Right renal pelvis (tissue), 4 donors: ENCODE data around the gene TINCR. TPM values are rescaled to one million over a fixed set of nuclear protein-coding genes. Genes with fewer than 3 reads are reported as not detected.

ENCODE experiments used
- DNase-seq, 4 donors: peaks; one replicate each; pipeline ENCODE4 v3.0.0-alpha.2; 2013; ENCODE audit warnings: low read depth in 4 of 4, low spot score in 3 of 4, missing footprints in 1 of 4
- polyA plus RNA-seq, 4 donors: library from polyadenylated mRNA; unstranded; fragments of 120-200 nt; gene quantifications; one replicate each; pipeline ENCODE4 v1.2.1, GENCODE V29; 2013; ENCODE audit not compliant: insufficient read length in 4 of 4

Gene TINCR
- polyA plus RNA-seq, 4 donors, result 0.18 to 1.1 (median 0.55) TPM

- DNase-seq, result no peak
These were observed 22.6 kb upstream of the TINCR start for GRCh38 chr19:5590151-5590864.

DNA sequence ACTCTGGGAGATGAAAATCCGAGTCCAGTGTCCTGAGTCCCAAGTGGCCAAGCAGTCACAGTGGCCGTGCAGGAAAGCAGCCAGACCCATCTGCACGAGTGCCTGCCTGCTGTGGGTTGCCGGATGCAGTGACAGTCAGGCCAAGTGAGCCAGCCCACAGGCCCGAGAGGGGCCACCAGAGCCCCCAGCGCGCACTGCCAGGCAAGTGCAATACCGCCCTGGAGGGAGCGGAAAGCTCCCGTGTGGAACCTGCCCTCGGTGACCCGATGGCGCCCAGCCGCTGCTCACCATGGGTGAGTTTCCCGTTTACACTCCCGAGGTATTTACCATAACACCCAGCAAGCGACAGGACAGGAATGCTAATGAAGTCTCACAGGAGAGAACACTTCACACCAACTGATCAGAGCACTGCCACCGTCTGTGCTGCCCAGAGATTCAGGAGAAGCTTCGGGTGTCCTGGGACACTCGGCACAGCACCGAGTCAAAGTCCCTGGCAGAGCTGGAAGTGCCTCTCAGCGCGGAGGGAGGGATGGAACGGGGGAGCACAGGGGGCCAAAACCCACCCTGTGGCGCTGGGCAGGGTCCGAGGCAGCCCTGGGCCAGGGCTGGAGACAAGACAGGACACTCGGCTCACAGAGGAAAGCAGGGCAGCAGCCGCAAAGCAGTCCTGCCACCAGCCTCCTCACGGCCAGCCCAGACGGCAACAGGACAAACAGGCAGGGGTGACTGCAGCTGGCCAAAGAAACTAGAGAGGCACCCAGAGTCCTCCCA is 21.3 kb upstream of the TINCR start:
- DNase-seq, result no peak

DNA sequence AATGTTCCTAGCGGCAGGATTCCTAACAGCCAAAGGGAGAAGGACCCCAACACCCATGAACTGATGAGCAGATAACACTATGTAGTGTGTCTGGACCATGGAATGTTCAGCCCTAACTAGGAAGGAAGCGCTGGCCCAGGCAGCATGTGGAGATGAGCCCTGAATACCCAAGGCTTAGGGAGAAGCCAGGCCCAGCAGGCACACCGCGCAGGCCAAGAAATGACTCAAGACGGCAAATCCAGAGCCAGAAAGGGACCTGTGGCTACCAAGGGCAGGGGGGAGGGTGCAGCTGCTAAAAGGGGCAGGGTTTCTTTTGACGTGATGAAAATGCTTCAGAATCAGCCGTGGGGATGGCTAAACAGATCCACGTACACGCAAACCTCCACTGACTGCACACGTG is 20.7 kb upstream of the TINCR start:
- DNase-seq, result no peak

DNA sequence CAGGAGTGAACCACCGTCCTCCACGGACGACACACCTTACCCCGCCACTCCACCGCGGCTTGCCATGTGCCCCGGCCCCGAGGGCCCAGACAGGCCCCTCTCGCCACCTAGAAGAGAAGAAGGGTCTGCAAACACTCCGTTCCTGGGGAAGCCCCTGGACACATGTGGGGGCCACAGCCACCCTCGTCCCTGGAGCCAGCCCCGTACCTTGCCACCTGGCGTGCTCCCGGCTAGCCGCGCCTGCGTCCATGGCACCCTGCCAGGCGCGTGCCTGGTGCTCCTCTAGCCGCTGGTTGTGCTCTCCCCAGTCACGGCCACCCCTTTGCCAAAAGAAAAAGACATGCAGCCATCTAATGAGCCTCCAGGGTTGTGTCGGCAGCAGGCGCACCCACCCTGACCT is 19.9 kb upstream of the TINCR start:
- no peak for DNase-seq

DNA sequence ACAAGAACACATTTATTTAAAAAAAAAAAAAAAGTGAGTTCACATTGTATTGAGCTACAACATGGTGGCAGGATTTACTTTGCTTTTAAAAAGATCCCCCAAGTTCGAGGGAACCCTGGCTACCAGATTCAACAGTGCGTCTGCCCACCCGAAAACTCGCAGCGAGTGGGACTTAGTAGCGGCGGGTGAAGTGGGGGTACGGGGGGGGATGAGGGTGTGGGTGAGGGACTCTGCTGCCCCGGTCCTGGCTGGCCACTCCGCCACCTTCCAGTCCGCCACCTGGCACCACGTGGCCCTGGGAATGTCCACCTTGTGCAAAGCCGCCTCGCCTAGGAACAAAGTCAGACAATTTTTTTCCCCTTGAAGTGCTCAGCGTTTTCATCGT is 19.3 kb upstream of the TINCR start:
- DNase-seq, result no peak

- no peak for DNase-seq
These were observed 18.7 kb upstream of the TINCR start for GRCh38 chr19:5586300-5587070.

GRCh38 chr19:5585461-5586299 is 17.9 kb upstream of the TINCR start:
- DNase-seq, result peak in 3 of 4 donors; percentile 35 to 44 (median 43)

- DNase-seq, result no peak
These were observed 12.4 kb upstream of the TINCR start for GRCh38 chr19:5580161-5580571.

GRCh38 chr19:5579697-5580096 is 11.9 kb upstream of the TINCR start:
- no peak for DNase-seq

- DNase-seq, result no peak
These were observed 11.5 kb upstream of the TINCR start for GRCh38 chr19:5579286-5579685.

DNA sequence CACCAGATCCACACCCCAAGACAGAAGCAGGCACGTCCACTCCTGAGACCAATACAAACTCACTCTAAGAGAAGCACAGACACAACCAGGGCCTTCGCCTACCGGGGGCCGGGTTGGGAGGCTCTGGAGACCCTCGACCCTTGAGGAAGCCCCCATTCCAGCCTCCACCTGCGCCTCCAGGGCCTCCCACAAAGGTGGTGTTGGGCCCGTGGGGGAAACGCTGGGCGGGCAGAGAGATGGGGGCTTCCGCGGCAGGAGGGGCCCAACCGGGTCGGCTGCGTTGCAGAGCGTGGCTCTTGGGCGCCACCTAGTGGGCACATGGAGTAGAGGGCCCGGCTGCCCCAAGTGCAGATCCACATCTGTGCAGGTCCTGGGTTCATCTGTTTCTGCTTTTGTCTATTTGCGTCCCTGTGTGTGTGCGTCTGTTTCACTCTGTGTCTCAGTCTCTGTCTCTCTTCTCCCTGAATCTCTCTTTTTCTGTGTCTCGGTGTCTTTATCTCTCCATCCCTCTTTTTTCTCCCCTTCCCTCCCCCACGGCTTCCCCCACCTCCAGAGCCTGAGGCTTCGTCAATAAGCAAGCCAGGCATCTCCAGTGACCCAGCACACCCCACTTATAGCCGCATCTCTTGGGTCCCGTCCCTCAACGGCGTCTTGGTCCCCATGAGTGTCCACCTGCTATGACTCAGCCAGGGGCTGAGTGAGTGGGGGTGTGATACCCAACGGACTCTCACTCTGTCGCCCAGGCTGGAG is 10.5 kb upstream of the TINCR start:
- DNase-seq, result peak in 2 of 4 donors; percentile 45 to 65

GRCh38 chr19:5575590-5575989 is 7.8 kb upstream of the TINCR start:
- no peak for DNase-seq

GRCh38 chr19:5572556-5573286 is 5.0 kb upstream of the TINCR start:
- DNase-seq, result no peak

DNA sequence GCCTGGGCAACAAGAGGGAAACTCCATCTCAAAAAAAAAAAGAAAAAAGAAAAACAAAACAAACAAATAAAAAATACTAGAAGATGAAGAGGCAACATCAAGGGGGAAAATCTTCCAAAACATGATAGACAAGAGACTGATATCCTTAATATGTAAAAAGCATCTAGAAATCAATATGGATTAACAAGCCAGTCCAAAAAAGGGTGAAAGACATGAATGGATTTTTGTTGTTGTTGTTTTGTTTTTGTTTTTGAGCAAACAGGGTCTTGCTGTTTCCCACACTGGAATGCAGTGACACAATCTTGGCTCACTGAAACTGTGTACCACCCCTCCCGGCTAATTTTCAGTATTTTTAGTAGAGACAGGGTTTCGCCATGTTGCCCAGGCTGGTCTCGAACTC is 4.0 kb upstream of the TINCR start:
- DNase-seq, result no peak

DNA sequence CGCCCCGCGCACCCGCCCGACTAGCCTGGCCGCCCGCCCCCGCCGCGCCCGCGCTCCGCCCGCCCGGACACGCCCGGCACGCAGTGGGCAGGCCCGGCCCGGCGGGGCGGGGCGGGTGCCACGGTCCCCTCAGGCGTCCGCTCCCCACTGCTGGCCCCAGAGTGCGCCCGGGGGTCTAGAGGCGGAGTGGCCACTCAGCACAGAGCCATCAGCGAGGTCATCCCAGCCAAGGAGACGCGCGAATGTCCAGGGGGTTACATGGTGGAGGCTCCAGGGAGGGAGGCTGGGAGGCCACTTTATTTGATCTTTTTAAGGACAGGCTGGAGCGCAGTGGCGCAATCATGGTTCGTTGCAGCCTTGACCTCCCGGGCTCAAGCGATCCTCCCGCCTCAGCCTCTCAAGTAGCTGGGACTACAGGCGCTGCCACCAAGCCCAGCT is 236 bp upstream of the TINCR start:
- no peak for DNase-seq

- DNase-seq, result no peak
These were observed 2.8 kb downstream of the TINCR start for GRCh38 chr19:5564930-5565329.

DNA sequence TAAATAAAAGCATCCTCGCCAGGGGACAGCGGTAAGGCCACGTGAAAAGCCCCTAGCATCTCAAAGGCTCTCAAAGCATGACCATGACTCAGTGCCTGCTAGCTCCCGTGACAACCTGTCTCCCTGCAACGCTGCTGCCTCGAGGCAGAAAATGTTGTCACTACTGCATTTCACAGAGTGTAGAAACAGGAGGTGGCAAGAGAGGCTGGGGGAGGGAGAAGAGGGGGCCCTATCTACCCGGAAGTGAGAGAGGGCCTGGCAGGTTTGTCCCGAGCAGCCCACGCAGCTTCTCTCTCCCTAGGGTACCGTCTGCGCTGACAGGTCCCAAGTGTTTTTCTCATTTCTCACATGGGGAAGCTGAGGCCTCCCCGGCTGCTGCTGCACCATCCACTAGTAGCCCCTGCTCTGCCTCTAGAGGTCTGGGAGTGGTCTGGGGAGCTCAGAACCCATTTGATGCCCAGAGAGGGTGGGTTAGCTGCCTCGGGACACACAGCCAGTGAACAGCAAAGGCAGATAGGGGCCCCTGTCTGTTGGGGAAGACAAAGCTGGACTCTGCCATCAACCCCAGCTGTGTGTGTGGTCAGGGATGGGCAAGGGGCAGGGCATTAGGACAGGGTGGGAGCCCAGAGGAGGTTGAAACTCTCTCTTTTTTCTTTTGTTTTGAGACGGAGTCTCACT is 3.7 kb downstream of the TINCR start:
- no peak for DNase-seq

DNA sequence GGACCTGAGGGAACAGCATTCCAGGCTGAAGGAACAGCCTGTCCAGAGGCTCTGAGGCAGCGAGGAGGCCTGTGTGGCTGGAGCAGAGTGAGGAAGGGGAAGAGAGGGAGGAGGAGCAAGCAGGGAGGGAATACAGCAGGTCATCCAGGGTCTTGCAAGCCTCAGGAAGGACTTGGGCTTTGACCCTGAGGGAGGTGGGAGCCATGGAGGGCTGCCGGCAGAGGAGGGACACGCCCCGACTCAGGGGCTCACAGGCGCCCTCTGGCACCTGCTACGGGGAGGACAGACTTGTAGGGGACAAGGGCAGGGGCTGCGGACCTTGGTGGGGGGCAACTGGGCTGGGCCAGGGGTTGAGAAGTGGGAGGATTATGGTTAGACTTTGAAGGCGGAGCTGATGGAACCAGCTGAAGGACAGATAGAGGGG is 4.7 kb downstream of the TINCR start:
- no peak for DNase-seq

GRCh38 chr19:5562280-5562679 is 5.5 kb downstream of the TINCR start:
- DNase-seq, result no peak
